Neural cell (in vitro differentiated cells): ENCODE data around the gene SLC25A42.

Experiments
- CTCF ChIP-seq: fragments of 450-650 bp; IDR thresholded peaks from 2 replicates; pipeline ENCODE4 v1.5.1; 2014; ENCODE audit warnings: antibody characterized with exemption, mild to moderate bottlenecking, moderate library complexity; ENCODE audit not compliant: poor library complexity, severe bottlenecking
- EP300 ChIP-seq: fragments of 450-650 bp; conservative IDR thresholded peaks from 2 replicates; pipeline ENCODE4 v1.6.1; 2014; ENCODE audit warnings: antibody characterized with exemption, mild to moderate bottlenecking, moderate library complexity; ENCODE audit not compliant: poor library complexity, severe bottlenecking
- EZH2 ChIP-seq: fragments of 200-600, 300-800 bp; shearing (Covaris generic), sonication (generic); IDR thresholded peaks from 2 replicates; pipeline ENCODE4 v1.6.1; 2014; ENCODE audit warnings: antibody characterized with exemption, low read length, borderline replicate concordance, mild to moderate bottlenecking; ENCODE audit not compliant: insufficient read depth, poor library complexity, severe bottlenecking
- MXI1 ChIP-seq: fragments of 450-650 bp; conservative IDR thresholded peaks from 2 replicates; pipeline ENCODE4 v1.6.1; 2014; ENCODE audit warnings: antibody characterized with exemption, mild to moderate bottlenecking; ENCODE audit not compliant: poor library complexity, severe bottlenecking
- POLR2AphosphoS5 ChIP-seq: IDR thresholded peaks from 2 replicates; pipeline ENCODE4 v1.6.1; 2012
- RAD21 ChIP-seq: fragments of 450-650 bp; conservative IDR thresholded peaks from 2 replicates; pipeline ENCODE4 v1.6.1; 2014; ENCODE audit warnings: antibody characterized with exemption, mild to moderate bottlenecking, moderate library complexity
- REST ChIP-seq: IDR thresholded peaks from 2 replicates; pipeline ENCODE4 v1.6.1; 2012; ENCODE audit warnings: borderline replicate concordance
- TAF1 ChIP-seq: IDR thresholded peaks from 2 replicates; pipeline ENCODE4 v1.6.1; 2012; ENCODE audit warnings: low read depth

GRCh38 chr19:19107654-19108053, 43.9 kb downstream of the SLC25A42 start:
- no peak for TF ChIP-seq POLR2AphosphoS5
- no peak for TF ChIP-seq CTCF
- TF ChIP-seq EZH2: no peak
- no peak for TF ChIP-seq EP300
- no peak for TF ChIP-seq RAD21
- no peak for TF ChIP-seq REST
- no peak for TF ChIP-seq TAF1
- no peak for TF ChIP-seq MXI1
